AG10803 (cell line): ENCODE measurements around the gene CDHR3.
A peak's percentile ranks its signal among the peaks of the same experiment; 100 is the strongest.

ENCODE experiments used
- DNase-seq: peaks from one replicate; pipeline ENCODE4 v3.0.0; 2010; ENCODE audit warnings: low read depth
- H3K4me3 ChIP-seq: 2 replicates; pipeline ENCODE4 v1.5.1; 2011; ENCODE audit warnings: mild to moderate bottlenecking, low read length, control low read depth
- TF ChIP-seq, protein P1 (sequence below): conservative IDR thresholded peaks from 2 replicates; pipeline ENCODE4 v1.5.1; 2011; ENCODE audit warnings: mild to moderate bottlenecking, low read length, control low read depth, inconsistent platforms

CDHR3 gene

DNA sequence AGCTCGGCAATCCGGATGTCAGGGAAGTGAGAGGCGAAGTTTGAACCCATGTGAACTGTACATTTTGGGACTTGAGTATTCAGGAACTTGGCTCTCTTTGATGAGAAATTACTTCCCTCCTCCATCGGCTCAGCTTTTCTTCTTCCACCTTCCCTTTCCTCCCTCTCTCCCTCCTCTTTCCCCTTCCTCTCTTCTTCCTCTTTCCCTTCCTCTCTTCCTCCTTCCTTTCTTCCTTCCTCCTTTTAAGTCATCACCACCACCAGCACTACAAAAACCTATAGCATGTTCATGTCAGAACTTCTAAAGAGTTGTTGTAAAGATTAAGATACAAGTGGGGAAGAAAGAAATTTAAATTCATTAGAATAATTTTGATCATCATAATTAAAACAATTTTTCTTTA is 31.9 kb upstream of the CDHR3 start:
- DNase-seq, result no peak
- H3K4me3 ChIP-seq, result no peak overlapping the region
- TF ChIP-seq, protein P1, sequence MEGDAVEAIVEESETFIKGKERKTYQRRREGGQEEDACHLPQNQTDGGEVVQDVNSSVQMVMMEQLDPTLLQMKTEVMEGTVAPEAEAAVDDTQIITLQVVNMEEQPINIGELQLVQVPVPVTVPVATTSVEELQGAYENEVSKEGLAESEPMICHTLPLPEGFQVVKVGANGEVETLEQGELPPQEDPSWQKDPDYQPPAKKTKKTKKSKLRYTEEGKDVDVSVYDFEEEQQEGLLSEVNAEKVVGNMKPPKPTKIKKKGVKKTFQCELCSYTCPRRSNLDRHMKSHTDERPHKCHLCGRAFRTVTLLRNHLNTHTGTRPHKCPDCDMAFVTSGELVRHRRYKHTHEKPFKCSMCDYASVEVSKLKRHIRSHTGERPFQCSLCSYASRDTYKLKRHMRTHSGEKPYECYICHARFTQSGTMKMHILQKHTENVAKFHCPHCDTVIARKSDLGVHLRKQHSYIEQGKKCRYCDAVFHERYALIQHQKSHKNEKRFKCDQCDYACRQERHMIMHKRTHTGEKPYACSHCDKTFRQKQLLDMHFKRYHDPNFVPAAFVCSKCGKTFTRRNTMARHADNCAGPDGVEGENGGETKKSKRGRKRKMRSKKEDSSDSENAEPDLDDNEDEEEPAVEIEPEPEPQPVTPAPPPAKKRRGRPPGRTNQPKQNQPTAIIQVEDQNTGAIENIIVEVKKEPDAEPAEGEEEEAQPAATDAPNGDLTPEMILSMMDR, result no peak

- peak; percentile 99 for DNase-seq
- TF ChIP-seq, protein P1, result peak; percentile 17; the same call in 1 of the 2 replicates
Observed at GRCh38 chr7:105932835-105933477, 30.1 kb upstream of the CDHR3 start.

DNA sequence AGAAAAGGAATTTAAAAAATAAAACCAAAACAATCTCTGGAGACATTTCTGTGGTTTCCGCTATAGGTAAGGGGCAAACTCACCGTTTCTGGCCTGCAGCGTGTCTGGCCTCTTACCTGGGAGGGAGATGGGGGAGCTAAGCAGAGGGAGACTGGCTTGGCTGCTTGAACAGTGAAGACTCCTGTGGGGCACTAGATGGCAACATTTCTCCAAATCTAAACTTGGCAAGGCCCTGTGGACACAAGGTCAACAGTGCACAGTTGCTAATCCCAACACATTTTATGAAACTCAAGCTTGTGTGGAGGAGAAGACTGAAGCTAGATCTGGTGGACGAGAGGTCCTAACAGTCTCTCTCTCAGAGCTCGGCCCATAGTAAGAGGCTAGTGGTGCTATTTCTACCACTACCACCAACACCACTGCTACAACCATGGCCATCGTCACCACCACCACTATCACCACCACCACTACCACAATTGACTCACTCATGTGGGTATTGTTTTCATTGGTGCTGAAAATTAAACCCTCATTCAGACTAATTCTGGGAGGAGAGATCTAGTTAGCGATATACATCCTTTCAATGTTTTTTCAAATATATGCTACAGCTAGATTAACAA is 28.4 kb upstream of the CDHR3 start:
- peak; percentile 81 for DNase-seq
- TF ChIP-seq, protein P1, result peak; percentile 48
- H3K4me3 ChIP-seq, result no peak overlapping the region

More at GRCh38 chr7:105932835-105933477, 30.1 kb upstream of the CDHR3 start:
- H3K4me3 ChIP-seq, result no peak overlapping the region

- no peak overlapping the region for H3K4me3 ChIP-seq
- no peak for DNase-seq
- TF ChIP-seq, protein P1, result no peak
Observed at GRCh38 chr7:105935250-105935649, 27.8 kb upstream of the CDHR3 start.

- TF ChIP-seq, protein P1, result no peak
- DNase-seq, result no peak
- H3K4me3 ChIP-seq, result no peak overlapping the region
Observed at GRCh38 chr7:105937411-105937810, 25.7 kb upstream of the CDHR3 start.

DNA sequence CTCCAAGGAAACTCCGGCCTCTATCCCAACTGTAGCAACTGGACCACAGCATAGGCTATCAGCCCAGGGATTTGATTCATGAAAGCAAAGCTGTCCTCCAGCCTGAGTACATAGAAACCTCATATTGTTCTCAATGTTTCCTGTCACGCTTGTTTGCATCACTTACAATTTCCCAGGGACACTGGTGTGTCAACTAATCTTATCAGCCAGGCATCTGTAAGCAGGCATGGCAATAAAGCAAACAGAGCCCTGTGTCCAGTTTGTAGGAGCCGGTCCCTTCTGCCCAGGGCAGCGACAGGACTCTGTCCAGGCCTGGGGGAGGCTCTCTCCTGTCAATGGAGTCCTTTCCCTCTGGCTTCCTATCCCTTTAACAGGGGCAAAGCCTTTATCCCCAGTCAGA is 23.0 kb upstream of the CDHR3 start:
- no peak for DNase-seq
- no peak overlapping the region for H3K4me3 ChIP-seq
- TF ChIP-seq, protein P1, result no peak

DNA sequence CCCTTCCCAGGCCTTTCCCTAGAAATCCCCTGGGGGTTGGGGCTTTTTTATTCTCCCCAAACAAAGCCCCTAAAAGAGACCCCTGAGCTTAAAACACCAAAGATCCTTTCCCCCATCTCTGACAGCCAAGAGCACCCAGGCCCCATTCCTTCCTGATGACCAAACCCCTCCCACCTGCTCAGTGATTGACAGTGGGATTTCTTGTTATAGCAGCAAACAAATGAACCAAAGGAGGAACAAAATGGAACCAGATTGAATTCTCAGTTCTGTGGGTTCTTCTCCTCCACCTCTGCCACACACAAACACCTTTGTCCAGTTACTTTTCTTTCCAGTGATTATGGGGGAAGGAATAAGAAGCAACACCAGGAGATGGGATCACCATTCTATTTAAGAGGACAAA is 21.5 kb upstream of the CDHR3 start:
- TF ChIP-seq, protein P1, result no peak
- DNase-seq, result no peak
- no peak overlapping the region for H3K4me3 ChIP-seq
